Measurements from ENCODE around the gene CAPS. TPM values are rescaled to one million over a fixed set of nuclear protein-coding genes. Genes with fewer than 3 reads are reported as not detected.

Gene CAPS
- total RNA-seq, 2 experiments from 2014 or later = 2.1 to 2.8 TPM

DNA sequence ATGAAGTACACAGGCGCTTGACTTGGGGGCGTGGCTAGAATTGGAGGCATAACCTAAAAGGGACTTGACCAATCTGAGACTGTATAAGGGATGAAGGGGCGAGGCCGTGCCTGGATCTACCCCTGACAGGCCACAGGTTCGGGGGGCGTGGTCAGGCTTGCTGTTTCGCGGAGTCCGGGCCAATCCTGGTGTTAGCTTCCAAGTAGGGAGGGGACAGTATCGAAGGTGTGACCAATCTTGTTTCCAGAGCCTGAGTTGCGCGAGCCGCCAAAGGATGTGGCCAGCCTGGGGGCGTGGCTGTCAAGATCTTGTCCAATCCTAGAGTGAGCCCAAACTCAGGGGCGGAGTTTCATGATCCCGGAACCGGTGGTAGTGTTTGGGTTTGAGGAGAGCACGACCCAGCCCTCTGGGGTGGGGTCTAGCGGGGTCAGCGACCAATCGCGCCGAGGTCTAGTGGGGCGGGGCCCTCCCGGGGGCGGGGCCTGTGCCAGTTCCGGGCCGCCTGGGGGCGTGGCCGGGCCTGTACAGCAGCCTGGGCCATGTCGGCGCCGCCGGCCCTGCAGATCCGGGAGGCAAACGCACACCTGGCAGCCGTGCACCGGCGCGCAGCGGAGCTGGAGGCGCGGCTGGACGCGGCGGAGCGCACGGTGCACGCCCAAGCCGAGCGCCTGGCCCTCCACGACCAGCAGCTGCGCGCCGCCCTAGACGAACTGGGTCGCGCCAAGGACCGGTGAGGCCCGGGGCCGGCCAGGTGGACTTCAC lies 9.5 kb upstream of the CAPS start, which contains the start of gene VMAC:
VMAC (plus strand) TSS at position 521 of the 762 bp plus-strand sequence; CDS start at position 540, 19 bp downstream.
- TF ChIP-seq, protein P1, sequence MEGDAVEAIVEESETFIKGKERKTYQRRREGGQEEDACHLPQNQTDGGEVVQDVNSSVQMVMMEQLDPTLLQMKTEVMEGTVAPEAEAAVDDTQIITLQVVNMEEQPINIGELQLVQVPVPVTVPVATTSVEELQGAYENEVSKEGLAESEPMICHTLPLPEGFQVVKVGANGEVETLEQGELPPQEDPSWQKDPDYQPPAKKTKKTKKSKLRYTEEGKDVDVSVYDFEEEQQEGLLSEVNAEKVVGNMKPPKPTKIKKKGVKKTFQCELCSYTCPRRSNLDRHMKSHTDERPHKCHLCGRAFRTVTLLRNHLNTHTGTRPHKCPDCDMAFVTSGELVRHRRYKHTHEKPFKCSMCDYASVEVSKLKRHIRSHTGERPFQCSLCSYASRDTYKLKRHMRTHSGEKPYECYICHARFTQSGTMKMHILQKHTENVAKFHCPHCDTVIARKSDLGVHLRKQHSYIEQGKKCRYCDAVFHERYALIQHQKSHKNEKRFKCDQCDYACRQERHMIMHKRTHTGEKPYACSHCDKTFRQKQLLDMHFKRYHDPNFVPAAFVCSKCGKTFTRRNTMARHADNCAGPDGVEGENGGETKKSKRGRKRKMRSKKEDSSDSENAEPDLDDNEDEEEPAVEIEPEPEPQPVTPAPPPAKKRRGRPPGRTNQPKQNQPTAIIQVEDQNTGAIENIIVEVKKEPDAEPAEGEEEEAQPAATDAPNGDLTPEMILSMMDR (IDR thresholded peaks at IDR 0.05) = no peak
- DNase-seq = peak; percentile 100
- Mint-ChIP-seq H3K4me1 (ENCODE audit: low read depth) (peaks cover 40% of the 10 kb centered on the region), H3K27ac (peak within 1 kb of the TSS; percentile 100), H3K36me3 (ENCODE audit: low read depth) (peaks cover 16% of the 10 kb centered on the region), H3K9me3 (no peaks in the 10 kb centered on the region), H3K27me3 (no peaks in the 10 kb centered on the region), H3K4me3 (peak within 1 kb of the TSS; percentile 99)
- POLR2A ChIA-PET = interaction anchor here (0.5 to 4.9 kb wide), 14 partner anchors 13 to 286 kb away, joined by 3 to 34 read pairs (median 4); partner anchors contain the start of genes DUS3L, SAFB and SAFB2
- ATAC-seq = peak; percentile 83
- intact Hi-C loops (cut with micrococcal nuclease) = loop anchor here (10.0 kb wide), 2 partner anchors 70 to 100 kb away; partner anchors contain the start of genes NRTN and RANBP3
- CTCF ChIA-PET = interaction anchor here (1.9 to 3.9 kb wide), 4 partner anchors 64 to 184 kb away, joined by 7 to 57 read pairs (median 10); partner anchors contain the start of genes CATSPERD, LONP1 and NRTN

DNA sequence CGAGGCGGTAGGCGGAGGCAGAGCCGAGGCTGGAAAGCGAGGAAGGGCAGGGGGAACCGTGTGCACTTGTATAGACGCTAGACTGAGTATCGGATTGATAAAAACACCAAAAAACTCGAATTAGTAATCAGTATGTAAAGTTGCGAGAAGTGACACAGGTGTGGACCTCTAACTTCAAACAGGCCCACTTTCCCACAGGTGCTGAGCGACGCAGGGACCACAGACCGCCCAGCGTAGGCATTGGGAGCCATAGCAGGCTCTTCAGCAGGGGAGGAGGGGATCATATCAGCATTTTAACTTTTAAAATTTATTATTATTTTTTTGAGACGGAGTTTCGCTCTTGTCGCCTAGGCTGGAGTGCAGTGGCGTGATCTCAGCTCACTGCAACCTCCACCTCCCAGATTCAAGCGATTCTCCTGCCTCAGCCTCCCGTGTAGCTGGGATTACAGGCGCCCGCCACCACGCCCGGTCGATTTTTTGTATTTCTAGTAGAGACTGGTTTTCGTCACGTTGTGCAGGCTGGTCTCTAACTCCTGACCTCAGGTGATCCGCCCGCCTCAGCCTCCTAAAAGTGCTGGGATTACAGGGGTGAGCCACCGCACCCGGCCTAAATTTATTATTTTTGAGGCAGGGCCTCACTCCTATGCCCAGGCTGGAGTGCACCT lies 8.8 kb upstream of the CAPS start:
- intact Hi-C loops (cut with micrococcal nuclease) = loop anchor here (10.0 kb wide), 2 partner anchors 70 to 100 kb away; partner anchors contain the start of genes NRTN and RANBP3
- ATAC-seq = no peak
- POLR2A ChIA-PET = interaction anchor here (0.8 to 4.9 kb wide), 5 partner anchors 14 to 282 kb away, joined by 3 to 34 read pairs (median 4); partner anchors contain the start of genes SAFB and SAFB2
- CTCF ChIA-PET = interaction anchor here (1.1 to 3.0 kb wide), 2 partner anchors 63 to 117 kb away, joined by 6 to 12 read pairs; no protein-coding TSS in a partner anchor
- no peaks in the 10 kb centered on the region for H3K27me3 Mint-ChIP-seq
- no peaks in the 10 kb centered on the region for H3K9me3 Mint-ChIP-seq
- H3K36me3 Mint-ChIP-seq (ENCODE audit: low read depth) = peaks cover 10% of the 10 kb centered on the region
- DNase-seq = no peak
- peak overlapping the region; percentile 68 for H3K27ac Mint-ChIP-seq
- peak overlapping the region; percentile 99 for H3K4me3 Mint-ChIP-seq
- TF ChIP-seq, protein P1 (IDR thresholded peaks at IDR 0.05) = no peak
- H3K4me1 Mint-ChIP-seq (ENCODE audit: low read depth) = peaks cover 34% of the 10 kb centered on the region

- H3K4me1 Mint-ChIP-seq (ENCODE audit: low read depth) = peaks cover 24% of the 10 kb centered on the region
- ATAC-seq = no peak
- H3K36me3 Mint-ChIP-seq (ENCODE audit: low read depth) = peaks cover 8% of the 10 kb centered on the region
- no peak overlapping the region for H3K4me3 Mint-ChIP-seq
- intact Hi-C loops (cut with micrococcal nuclease) = loop anchor here (10.0 kb wide), 2 partner anchors 68 to 102 kb away; partner anchors contain the start of genes NRTN and RANBP3
- peak; percentile 64 for DNase-seq
- TF ChIP-seq, protein P1 (IDR thresholded peaks at IDR 0.05) = no peak
- ChIA-PET CTCF (interaction anchor here (0.6 to 1.0 kb wide), 4 partner anchors 67 to 114 kb away, joined by 3 to 4 read pairs (median 3); no protein-coding TSS in a partner anchor), POLR2A (interaction anchor here (1.0 kb wide), 2 partner anchors 14 to 70 kb away, joined by 3 to 4 read pairs; partner anchors contain the start of gene RANBP3)
- H3K27ac Mint-ChIP-seq = peak overlapping the region; percentile 12
- H3K27me3 Mint-ChIP-seq = no peaks in the 10 kb centered on the region
- H3K9me3 Mint-ChIP-seq = no peaks in the 10 kb centered on the region
Observed at GRCh38 chr19:5907241-5907640, 6.8 kb upstream of the CAPS start.

- peaks cover 4% of the 10 kb centered on the region for H3K36me3 Mint-ChIP-seq (ENCODE audit: low read depth)
- no peak for ATAC-seq
- ChIA-PET CTCF (no interaction called here), POLR2A (no interaction called here)
- H3K27ac Mint-ChIP-seq = no peak overlapping the region
- peaks cover 18% of the 10 kb centered on the region for H3K4me1 Mint-ChIP-seq (ENCODE audit: low read depth)
- no peak for DNase-seq
- H3K4me3 Mint-ChIP-seq = no peak overlapping the region
- no peaks in the 10 kb centered on the region for H3K27me3 Mint-ChIP-seq
- no peaks in the 10 kb centered on the region for H3K9me3 Mint-ChIP-seq
- intact Hi-C loops (cut with micrococcal nuclease) = loop anchor here (10.0 kb wide), 2 partner anchors 66 to 104 kb away; partner anchors contain the start of genes NRTN and RANBP3
- TF ChIP-seq, protein P1 (IDR thresholded peaks at IDR 0.05) = no peak
Observed at GRCh38 chr19:5908773-5909442, 5.1 kb upstream of the CAPS start.

Data from activated CD8-positive, alpha-beta T cell treated with anti-CD3 and anti-CD28 coated beads for 36 hours (primary cell).